Activated CD4-positive, alpha-beta T cell treated with anti-CD3 and anti-CD28 coated beads, Interleukin-2, amount 10 ng/mL, durations not matched to agents 7 days and 5 days (primary cell): ENCODE data around the gene ARL15. TPM values are rescaled to one million over a fixed set of nuclear protein-coding genes. Genes with fewer than 3 reads are reported as not detected.

Experiments
- CTCF ChIA-PET: fragments of 350-600 bp; sonication (Branson Sonifier 250); formaldehyde crosslinking; loops from one replicate; lab custom pipeline; 2021; ENCODE audit warnings: antibody characterized with exemption; lab: Charles Lee
- POLR2A ChIA-PET: fragments of 350-600 bp; sonication (Branson Sonifier 250); formaldehyde crosslinking; loops from one replicate; lab custom pipeline; 2021; ENCODE audit warnings: antibody characterized with exemption; lab: Charles Lee
- DNase-seq: peaks from one replicate; pipeline ENCODE4 v3.0.0-alpha.2; 2020
- H3K27ac Mint-ChIP-seq: one replicate; pipeline ENCODE4 v1.8.0; 2021; ENCODE audit warnings: mild to moderate bottlenecking, moderate library complexity, mixed read lengths
- H3K27me3 Mint-ChIP-seq: one replicate; pipeline ENCODE4 v1.8.0; 2021; ENCODE audit warnings: mixed read lengths
- H3K36me3 Mint-ChIP-seq: one replicate; pipeline ENCODE4 v1.8.0; 2021; ENCODE audit warnings: low read depth, mixed read lengths
- H3K4me1 Mint-ChIP-seq: one replicate; pipeline ENCODE4 v1.8.0; 2021; ENCODE audit warnings: mixed read lengths
- H3K4me3 Mint-ChIP-seq: one replicate; pipeline ENCODE4 v1.8.0; 2021; ENCODE audit warnings: mild to moderate bottlenecking, moderate library complexity, mixed read lengths
- H3K9me3 Mint-ChIP-seq: one replicate; pipeline ENCODE4 v1.8.0; 2021; ENCODE audit warnings: mixed read lengths
- total RNA-seq, 2 experiments: library from RNA; stranded (reverse); gene quantifications; one replicate each; pipeline ENCODE4 v1.2.3, GENCODE V29; 2021

Gene ARL15
- total RNA-seq, 2 experiments from 2014 or later: 13.5 to 16.1 TPM

- peaks cover 13% of the 10 kb centered on the region for H3K27me3 Mint-ChIP-seq
Measured at GRCh38 chr5:54309691-54310432, 511 bp downstream of the ARL15 start.

GRCh38 chr5:54309276-54309675 is 1.1 kb downstream of the ARL15 start:
- POLR2A ChIA-PET: interaction anchor here (0.5 kb wide), 1 partner anchor 34 kb away, joined by 4 read pairs; no protein-coding TSS in a partner anchor

More at GRCh38 chr5:54309691-54310432, 511 bp downstream of the ARL15 start:
- ChIA-PET CTCF (interaction anchor here (0.6 to 1.2 kb wide), 3 partner anchors 208 to 825 kb away, joined by 3 to 5 read pairs (median 3); partner anchors contain the start of gene SNX18), POLR2A (interaction anchor here (0.6 to 0.9 kb wide), 3 partner anchors 728 to 1739 kb away, joined by 3 read pairs; no protein-coding TSS in a partner anchor)
- H3K9me3 Mint-ChIP-seq: no peaks in the 10 kb centered on the region
- H3K4me1 Mint-ChIP-seq: peaks cover 29% of the 10 kb centered on the region
- H3K4me3 Mint-ChIP-seq: peak overlapping the region; percentile 94
- H3K27ac Mint-ChIP-seq: peak overlapping the region; percentile 97
- peak; percentile 33 for DNase-seq
- H3K36me3 Mint-ChIP-seq: no peaks in the 10 kb centered on the region

DNA sequence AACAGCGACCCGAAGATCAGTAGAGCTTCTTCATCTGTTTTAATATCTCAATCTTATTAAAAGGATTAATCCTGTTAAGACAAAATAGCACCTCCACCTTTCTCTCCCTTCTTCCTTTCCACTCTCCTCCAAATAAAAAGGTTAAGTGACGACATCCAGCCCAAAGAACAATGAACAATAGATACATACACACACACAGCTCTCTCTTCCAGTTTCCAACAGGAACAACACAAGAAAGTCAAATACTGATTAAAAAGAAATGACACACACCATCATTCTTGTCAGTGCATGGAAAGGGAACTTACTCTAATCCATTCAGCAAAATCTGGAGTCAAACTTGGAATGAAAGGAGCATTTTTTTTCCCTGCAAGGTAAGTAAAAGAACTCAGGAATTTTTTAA is 2.8 kb downstream of the ARL15 start:
- Mint-ChIP-seq H3K9me3 (no peaks in the 10 kb centered on the region), H3K36me3 (no peaks in the 10 kb centered on the region), H3K27ac (no peak overlapping the region), H3K27me3 (peaks cover under 1% of the 10 kb centered on the region), H3K4me3 (no peak overlapping the region), H3K4me1 (peaks cover 28% of the 10 kb centered on the region)
- no peak for DNase-seq
- ChIA-PET POLR2A (no interaction called here), CTCF (interaction anchor here (0.6 kb wide), 2 partner anchors 51 to 92 kb away, joined by 3 to 4 read pairs; no protein-coding TSS in a partner anchor)

More at GRCh38 chr5:54309276-54309675, 1.1 kb downstream of the ARL15 start:
- Mint-ChIP-seq H3K36me3 (no peaks in the 10 kb centered on the region), H3K4me1 (peaks cover 29% of the 10 kb centered on the region), H3K9me3 (no peaks in the 10 kb centered on the region), H3K4me3 (peak overlapping the region; percentile 94), H3K27ac (peak overlapping the region; percentile 97), H3K27me3 (peaks cover 9% of the 10 kb centered on the region)
- CTCF ChIA-PET: interaction anchor here (0.6 to 1.2 kb wide), 2 partner anchors 209 to 825 kb away, joined by 3 read pairs; partner anchors contain the start of gene SNX18
- DNase-seq: no peak

DNA sequence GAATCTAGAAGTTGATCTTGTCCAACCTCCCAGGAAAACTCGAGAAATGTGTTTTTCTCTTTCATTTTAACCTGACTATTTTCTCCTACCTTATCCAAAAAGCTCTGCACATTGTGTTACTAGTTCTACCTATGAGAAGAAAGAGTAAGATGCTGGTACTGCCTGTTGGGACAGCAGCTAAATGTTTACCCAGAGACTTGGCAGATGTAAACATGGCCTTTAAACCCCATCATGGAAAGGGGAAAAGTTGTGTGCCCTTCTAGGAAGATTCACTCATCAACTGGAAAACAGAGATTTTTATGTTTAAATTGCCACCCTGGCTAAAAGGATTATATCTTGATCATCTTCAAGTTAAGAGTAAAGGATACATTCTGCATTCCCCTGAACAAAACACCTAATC is 3.5 kb downstream of the ARL15 start:
- no peaks in the 10 kb centered on the region for H3K27me3 Mint-ChIP-seq
- POLR2A ChIA-PET: no interaction called here
- H3K4me3 Mint-ChIP-seq: no peak overlapping the region
- H3K4me1 Mint-ChIP-seq: peaks cover 29% of the 10 kb centered on the region
- DNase-seq: no peak
- no peaks in the 10 kb centered on the region for H3K36me3 Mint-ChIP-seq
- CTCF ChIA-PET: interaction anchor here (0.6 kb wide), 1 partner anchor 92 kb away, joined by 4 read pairs; no protein-coding TSS in a partner anchor
- no peaks in the 10 kb centered on the region for H3K9me3 Mint-ChIP-seq
- H3K27ac Mint-ChIP-seq: no peak overlapping the region

DNA sequence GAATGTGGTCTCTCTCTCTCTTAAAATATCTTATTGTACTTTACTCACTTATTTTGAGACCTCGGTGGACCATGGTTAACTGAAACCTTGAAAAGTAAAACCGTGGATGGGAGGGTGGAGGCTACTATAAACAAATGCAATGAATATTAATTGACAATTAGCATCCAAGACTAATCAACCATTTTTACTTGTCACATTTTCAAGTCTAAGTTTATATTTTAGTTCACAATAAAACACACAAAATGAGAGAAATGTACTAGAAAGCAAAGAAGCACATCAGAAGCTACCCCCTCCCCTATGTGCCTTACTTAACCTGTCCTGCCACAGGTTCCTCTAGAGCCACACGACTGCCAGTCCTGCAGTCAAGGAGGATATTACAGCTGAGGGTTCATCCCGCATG is 4.6 kb downstream of the ARL15 start:
- CTCF ChIA-PET: interaction anchor here (0.6 kb wide), 2 partner anchors 372 to 1032 kb away, joined by 3 read pairs; no protein-coding TSS in a partner anchor
- no peaks in the 10 kb centered on the region for H3K36me3 Mint-ChIP-seq

DNA sequence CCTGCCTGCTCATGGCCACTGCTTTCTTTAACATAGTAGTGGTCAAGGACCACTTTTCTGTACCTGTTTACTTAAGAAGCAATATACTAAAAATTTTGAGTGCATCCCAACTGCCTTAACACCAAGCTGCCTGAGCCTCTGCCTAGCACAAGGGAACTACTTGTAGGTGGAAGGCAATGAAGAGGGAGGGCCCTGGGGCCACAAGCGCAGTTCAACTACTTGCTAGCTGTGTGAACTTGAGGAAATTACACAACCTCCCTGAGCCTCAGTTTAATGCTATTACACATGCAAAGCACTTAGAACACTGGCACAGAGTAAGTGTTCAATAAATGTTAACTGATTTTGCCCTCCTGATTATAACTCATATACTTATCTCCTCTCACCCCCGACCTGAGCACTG is 6.3 kb downstream of the ARL15 start:
- no peak overlapping the region for H3K27ac Mint-ChIP-seq
- H3K9me3 Mint-ChIP-seq: no peaks in the 10 kb centered on the region
- peaks cover 19% of the 10 kb centered on the region for H3K4me1 Mint-ChIP-seq
- H3K4me3 Mint-ChIP-seq: no peak overlapping the region
- DNase-seq: no peak
- no peaks in the 10 kb centered on the region for H3K27me3 Mint-ChIP-seq
- H3K36me3 Mint-ChIP-seq: no peaks in the 10 kb centered on the region
- CTCF ChIA-PET: no interaction called here
- POLR2A ChIA-PET: no interaction called here

More for the DNA sequence above, 4.6 kb downstream of the ARL15 start:
- Mint-ChIP-seq H3K4me1 (peaks cover 28% of the 10 kb centered on the region), H3K27ac (no peak overlapping the region), H3K9me3 (no peaks in the 10 kb centered on the region), H3K4me3 (no peak overlapping the region), H3K27me3 (no peaks in the 10 kb centered on the region)
- no peak for DNase-seq
- POLR2A ChIA-PET: no interaction called here

DNA sequence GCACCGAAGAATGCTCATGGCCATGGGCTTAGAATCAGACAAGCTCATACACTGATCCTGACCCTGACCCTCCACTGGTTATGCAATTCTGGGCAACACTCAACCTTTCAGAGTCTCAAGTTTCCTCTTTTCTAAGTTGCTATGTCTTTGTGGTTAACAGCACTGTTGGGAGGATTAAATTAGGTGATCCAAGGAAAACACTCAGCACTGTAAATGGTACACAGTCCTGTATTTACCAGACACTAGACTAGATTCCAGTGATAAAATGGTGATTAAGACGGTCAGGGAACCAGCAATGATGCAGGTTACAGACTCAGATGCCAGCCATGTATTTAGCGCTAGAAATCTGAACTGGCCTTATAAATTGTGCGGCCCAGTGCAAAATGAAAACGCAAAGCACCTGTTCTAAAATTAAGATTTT is 8.1 kb downstream of the ARL15 start:
- CTCF ChIA-PET: interaction anchor here (1.0 kb wide), 1 partner anchor 215 kb away, joined by 3 read pairs; the partner anchor contains the start of gene SNX18
- H3K4me3 Mint-ChIP-seq: no peak overlapping the region
- H3K27ac Mint-ChIP-seq: no peak overlapping the region
- no peaks in the 10 kb centered on the region for H3K27me3 Mint-ChIP-seq
- H3K4me1 Mint-ChIP-seq: peaks cover 16% of the 10 kb centered on the region
- H3K36me3 Mint-ChIP-seq: no peaks in the 10 kb centered on the region
- no peak for DNase-seq
- POLR2A ChIA-PET: no interaction called here
- no peaks in the 10 kb centered on the region for H3K9me3 Mint-ChIP-seq

DNA sequence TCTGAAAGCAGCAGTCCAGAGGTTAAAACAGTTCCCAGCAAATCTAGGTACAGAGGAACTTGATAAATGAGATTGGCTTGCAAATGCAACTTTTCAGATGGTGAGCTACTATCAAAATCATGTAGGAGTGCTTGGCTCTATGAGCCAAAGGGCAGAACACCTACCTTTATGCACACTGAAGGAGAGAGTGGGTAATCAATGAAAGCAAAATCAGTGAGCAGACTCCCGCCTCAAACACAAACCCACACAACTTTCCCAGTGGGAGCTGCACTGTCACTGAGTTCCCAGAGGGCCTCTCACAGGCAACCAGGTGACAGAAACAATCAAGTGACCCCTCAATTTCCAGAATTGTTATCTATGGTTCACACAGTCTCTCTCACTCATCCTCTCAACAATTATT is 8.5 kb downstream of the ARL15 start:
- H3K36me3 Mint-ChIP-seq: no peaks in the 10 kb centered on the region
- ChIA-PET POLR2A (no interaction called here), CTCF (interaction anchor here (1.0 kb wide), 1 partner anchor 216 kb away, joined by 3 read pairs; the partner anchor contains the start of gene SNX18)
- no peak overlapping the region for H3K27ac Mint-ChIP-seq
- H3K27me3 Mint-ChIP-seq: no peaks in the 10 kb centered on the region
- H3K4me1 Mint-ChIP-seq: peaks cover 16% of the 10 kb centered on the region
- H3K4me3 Mint-ChIP-seq: no peak overlapping the region
- no peak for DNase-seq
- H3K9me3 Mint-ChIP-seq: no peaks in the 10 kb centered on the region

GRCh38 chr5:54301220-54301619 is 9.2 kb downstream of the ARL15 start:
- Mint-ChIP-seq H3K4me1 (peaks cover 16% of the 10 kb centered on the region), H3K4me3 (no peak overlapping the region), H3K36me3 (no peaks in the 10 kb centered on the region), H3K9me3 (no peaks in the 10 kb centered on the region), H3K27ac (no peak overlapping the region), H3K27me3 (no peaks in the 10 kb centered on the region)
- ChIA-PET CTCF (interaction anchor here (1.0 to 1.2 kb wide), 2 partner anchors 10 to 216 kb away, joined by 3 read pairs; partner anchors contain the start of gene SNX18), POLR2A (no interaction called here)
- no peak for DNase-seq

DNA sequence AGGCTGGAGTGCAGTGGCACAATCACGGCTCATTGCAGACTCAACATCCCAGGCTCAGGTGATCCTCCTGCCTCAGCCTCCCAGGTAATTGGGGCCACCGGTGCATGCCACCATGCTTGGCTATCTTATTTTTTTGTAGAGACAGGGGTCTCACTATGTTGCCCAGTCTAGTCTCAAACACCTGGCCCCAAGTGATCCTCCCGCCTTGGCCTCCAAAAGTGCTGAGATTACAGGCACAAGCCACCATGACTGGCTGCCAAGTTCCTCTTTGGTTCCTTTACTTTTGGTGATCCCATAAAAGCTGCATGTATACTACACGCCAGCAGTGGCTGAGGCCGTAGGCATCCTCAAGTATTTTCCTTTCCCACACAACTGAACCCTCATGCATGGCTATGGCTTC is 11.4 kb downstream of the ARL15 start:
- CTCF ChIA-PET: no interaction called here
- no peak for DNase-seq
- POLR2A ChIA-PET: no interaction called here
- H3K36me3 Mint-ChIP-seq: no peaks in the 10 kb centered on the region
- peaks cover 17% of the 10 kb centered on the region for H3K4me1 Mint-ChIP-seq
- H3K27me3 Mint-ChIP-seq: no peaks in the 10 kb centered on the region
- H3K4me3 Mint-ChIP-seq: no peak overlapping the region
- no peak overlapping the region for H3K27ac Mint-ChIP-seq
- H3K9me3 Mint-ChIP-seq: no peaks in the 10 kb centered on the region

GRCh38 chr5:54296386-54296785 is 14.0 kb downstream of the ARL15 start:
- Mint-ChIP-seq H3K4me3 (no peak overlapping the region), H3K4me1 (peaks cover 9% of the 10 kb centered on the region), H3K27ac (no peak overlapping the region), H3K27me3 (no peaks in the 10 kb centered on the region), H3K36me3 (no peaks in the 10 kb centered on the region), H3K9me3 (no peaks in the 10 kb centered on the region)
- POLR2A ChIA-PET: no interaction called here
- CTCF ChIA-PET: no interaction called here
- DNase-seq: no peak

DNA sequence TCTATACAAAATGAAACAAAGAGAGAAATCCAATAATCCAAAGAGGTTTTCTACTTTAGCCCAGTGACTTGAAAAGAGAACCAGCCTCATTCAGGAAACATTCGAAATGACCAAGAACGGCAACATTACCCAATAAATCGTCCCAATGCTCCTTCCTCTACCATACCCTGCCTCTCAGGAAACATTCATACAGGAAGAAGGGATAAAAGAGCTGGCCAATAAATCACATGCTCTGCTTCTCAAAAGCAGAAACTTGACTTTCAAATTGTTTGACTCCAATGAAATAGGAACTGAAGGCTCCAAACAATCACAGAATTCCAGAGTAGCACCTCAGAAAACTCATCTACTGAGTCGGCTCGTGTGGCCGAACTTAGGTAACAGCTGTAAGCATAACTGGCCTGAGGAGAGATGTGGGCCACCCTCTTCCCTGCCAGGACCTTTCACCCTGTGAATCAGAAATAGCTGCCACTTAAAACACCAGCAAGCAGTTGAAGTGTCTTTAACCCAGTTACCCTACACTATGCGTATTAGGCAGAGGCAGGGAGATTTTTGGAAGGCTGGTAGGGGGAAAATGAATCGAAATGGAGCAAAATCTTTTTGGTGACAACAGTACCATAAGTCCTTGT is 14.6 kb downstream of the ARL15 start:
- Mint-ChIP-seq H3K27ac (no peak overlapping the region), H3K27me3 (no peaks in the 10 kb centered on the region), H3K36me3 (no peaks in the 10 kb centered on the region), H3K9me3 (no peaks in the 10 kb centered on the region), H3K4me1 (peaks cover 4% of the 10 kb centered on the region), H3K4me3 (no peak overlapping the region)
- ChIA-PET POLR2A (no interaction called here), CTCF (no interaction called here)
- no peak for DNase-seq
